A549 treated with AZD9567 at 1 μM for 4 hours (cell line): ENCODE results near the gene RNF208. TPM values are rescaled to one million over a fixed set of nuclear protein-coding genes. Genes with fewer than 3 reads are reported as not detected.

Experiments
- total RNA-seq: library from RNA; stranded (reverse); fragments of 200-300 nt; extraction: Qiagen RNA extraction; gene quantifications from 5 replicates; pipeline ENCODE4 v1.2.3, GENCODE V29; 2022; ENCODE audit not compliant: insufficient read depth

Gene RNF208
- 1.7 to 2.3 TPM (median 1.8 TPM) in 4 of 5 replicates, not detected in the other for total RNA-seq

GRCh38 chr9:137222190-137223077 lies at the start of gene RNF208:
Gene RNF208, minus strand, starts transcription at chr9:137222240. Its CDS starts 1,028 bp downstream, at chr9:137221212.

DNA sequence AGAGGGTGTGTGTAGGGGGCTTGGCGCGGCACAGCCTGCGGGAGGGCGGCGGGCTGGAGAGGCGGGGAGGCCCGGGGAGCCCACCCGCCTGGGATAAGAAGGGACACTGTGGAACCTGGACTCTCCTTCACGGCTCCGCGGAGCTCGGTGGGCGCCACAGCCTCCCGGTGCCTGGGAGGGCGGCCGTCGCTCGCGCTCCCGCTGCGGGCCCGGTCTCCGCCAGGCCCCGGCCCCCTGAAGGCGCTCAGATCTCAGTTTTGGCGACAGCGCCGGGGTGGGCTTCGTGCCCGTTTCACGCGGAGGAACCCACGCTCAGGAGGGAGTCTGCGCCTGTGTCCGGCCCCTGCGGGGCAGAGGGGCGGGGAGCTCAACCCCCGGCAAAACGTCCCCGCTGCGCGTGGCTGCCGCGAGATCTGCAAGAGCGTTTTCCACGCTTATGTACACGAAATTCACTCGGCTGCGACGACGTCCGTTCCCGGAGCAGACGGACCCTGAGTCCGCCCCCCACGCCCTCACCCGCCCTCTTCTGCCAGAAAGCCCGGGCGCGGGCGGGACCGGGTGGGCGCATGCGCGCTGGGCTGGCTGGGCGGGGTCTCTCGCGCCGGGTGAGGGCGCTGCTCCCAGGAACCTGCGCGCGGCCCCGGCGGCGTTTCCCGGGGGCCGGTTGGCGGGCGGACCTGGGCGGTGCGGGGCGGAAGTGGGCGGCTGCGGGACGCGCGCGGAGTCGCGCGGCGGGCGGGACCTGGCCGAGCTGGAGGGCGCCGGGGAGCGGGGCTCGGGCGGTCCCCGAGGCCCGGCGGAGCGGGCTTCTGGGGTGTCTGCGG lies 32.8 kb upstream of the RNF208 start, which contains the start of gene NELFB:
Gene NELFB (plus strand): TSS at position 704 of the 824 bp plus-strand sequence.

GRCh38 chr9:137251194-137251461 lies 29.1 kb upstream of the RNF208 start, which contains the start of gene STPG3:
Gene STPG3, plus strand, starts transcription at chr9:137251286. Its CDS starts 1 bp downstream, at chr9:137251287.

DNA sequence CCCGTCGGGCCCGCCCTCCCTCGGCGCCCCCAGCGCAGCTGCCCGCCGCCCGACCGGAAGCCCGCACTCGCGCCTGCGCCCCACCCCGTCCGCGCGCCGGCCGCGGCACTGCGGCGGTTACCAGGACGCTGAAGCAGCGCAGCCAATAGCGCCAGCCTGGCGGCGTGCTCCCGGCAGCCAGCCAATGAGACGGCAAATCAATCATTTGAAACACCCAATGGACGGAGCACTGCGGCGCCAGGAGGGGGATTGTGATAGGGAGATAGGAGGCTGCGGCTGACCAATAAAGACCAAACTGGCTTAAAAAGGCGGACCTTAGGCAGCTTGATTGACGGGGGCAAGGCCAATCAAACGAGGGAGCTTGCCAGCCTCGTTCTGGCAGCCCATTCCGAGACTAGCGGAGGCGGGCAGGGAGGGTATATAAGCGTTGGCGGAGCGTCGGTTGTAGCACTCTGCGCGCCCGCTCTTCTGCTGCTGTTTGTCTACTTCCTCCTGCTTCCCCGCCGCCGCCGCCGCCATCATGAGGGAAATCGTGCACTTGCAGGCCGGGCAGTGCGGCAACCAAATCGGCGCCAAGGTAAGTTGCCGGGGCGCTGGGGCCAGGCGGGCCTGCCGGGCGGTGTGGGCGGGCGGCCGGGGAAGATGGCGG lies 18.9 kb upstream of the RNF208 start, which contains the start of gene TUBB4B:
Gene TUBB4B (plus strand): TSS at position 447 of the 649 bp plus-strand sequence. CDS start 74 bp downstream, at position 521.

GRCh38 chr9:137230705-137231371 lies 8.8 kb upstream of the RNF208 start, which contains the start of gene SLC34A3:
Gene SLC34A3, plus strand, starts transcription at chr9:137230901. Its CDS starts 802 bp downstream, at chr9:137231703.

GRCh38 chr9:137227054-137227852 lies 5.2 kb upstream of the RNF208 start, which contains the start of gene RNF224:
Gene RNF224, plus strand, starts transcription at chr9:137227502. Its CDS starts 834 bp downstream, at chr9:137228336.

GRCh38 chr9:137224830-137225694 lies 3.0 kb upstream of the RNF208 start, which contains the start of gene CYSRT1:
Gene CYSRT1, plus strand, starts transcription at chr9:137225174. Its CDS starts 448 bp downstream, at chr9:137225622.

DNA sequence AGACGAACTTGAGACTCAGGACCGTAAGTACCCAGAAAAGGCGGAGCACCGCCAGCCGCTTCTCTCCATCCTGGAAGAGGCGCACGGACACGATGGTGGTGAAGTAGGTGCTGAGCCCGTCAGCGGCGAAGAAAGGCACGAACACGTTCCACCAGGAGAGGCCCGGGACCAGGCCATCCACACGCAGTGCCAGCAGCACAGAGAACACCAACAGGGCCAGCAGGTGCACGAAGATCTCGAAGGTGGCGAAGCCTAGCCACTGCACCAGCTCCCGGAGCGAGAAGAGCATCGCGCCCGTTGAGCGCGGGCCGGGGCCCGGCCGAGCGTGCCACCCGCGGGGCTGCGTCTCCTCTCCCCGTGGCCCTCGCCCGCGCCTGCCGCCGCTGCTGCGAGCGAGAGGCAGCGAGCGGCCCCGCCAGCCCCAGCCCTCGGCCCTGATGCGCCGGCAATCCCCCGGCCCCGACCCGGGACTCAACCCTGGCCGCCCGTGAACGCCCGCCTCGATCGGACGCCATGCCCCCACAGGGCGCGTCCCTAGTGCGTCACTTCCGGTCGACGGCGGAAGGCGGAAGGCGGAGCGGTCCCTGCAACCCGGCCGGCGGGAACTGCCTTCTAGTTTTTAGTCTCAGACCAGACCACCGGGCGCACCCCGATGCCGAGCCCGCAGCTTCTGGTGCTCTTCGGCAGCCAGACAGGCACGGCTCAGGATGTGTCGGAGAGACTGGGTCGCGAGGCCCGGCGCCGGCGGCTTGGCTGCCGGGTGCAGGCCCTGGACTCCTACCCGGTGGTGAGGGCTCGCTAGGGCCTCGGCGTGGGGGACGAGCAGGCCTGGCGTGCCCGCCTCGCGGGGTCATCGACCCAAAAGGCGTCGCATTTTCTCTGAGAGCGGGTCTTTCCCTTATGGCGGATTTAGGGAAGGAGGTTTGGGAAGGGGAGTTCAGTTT lies 16.6 kb downstream of the RNF208 start, which contains the start of the genes NDOR1 and TMEM203:
Gene NDOR1 (plus strand): TSS at position 575 of the 944 bp plus-strand sequence. CDS start 78 bp downstream, at position 653.
Gene TMEM203 (minus strand): TSS at position 523 of the 944 bp plus-strand sequence. CDS start 234 bp downstream, at position 289.

GRCh38 chr9:137200311-137201204 lies 21.5 kb downstream of the RNF208 start, which contains the start of gene TPRN:
Gene TPRN, minus strand, starts transcription at chr9:137200741. Its CDS starts 30 bp downstream, at chr9:137200711.

GRCh38 chr9:137188490-137189296 lies 33.3 kb downstream of the RNF208 start, which contains the start of the genes ANAPC2 and SSNA1:
Gene ANAPC2, minus strand, starts transcription at chr9:137188560. Its CDS starts 28 bp downstream, at chr9:137188532.
Gene SSNA1, plus strand, starts transcription at chr9:137188676. Its CDS starts 51 bp downstream, at chr9:137188727.

Other genes starting within 250 kb of the RNF208 start
- 0.14 to 0.73 TPM (median 0.66 TPM) in 4 of 5 replicates, not detected in the other for gene PTGDS, start 244.7 kb downstream of the RNF208 start, total RNA-seq
- 0.02 to 0.14 TPM (median 0.10 TPM) in 4 of 5 replicates, not detected in the other for gene LCNL1, start 239.2 kb downstream of the RNF208 start, total RNA-seq
- 24.8 to 86.1 TPM (median 80.8 TPM) in 5 replicates for gene PAXX, start 229.8 kb downstream of the RNF208 start, total RNA-seq
- 4.0 to 4.9 TPM (median 4.4 TPM) in 4 of 5 replicates, not detected in the other for gene CLIC3, start 225.7 kb downstream of the RNF208 start, total RNA-seq
- 20.0 to 29.5 TPM (median 27.5 TPM) in 5 replicates for gene ABCA2, start 194.0 kb downstream of the RNF208 start, total RNA-seq
- 0.03 to 0.09 TPM (median 0.03 TPM) in 4 of 5 replicates, not detected in the other for gene FUT7, start 190.2 kb downstream of the RNF208 start, total RNA-seq
- 49.4 to 88.3 TPM (median 87.7 TPM) in 5 replicates for gene NPDC1, start 176.1 kb downstream of the RNF208 start, total RNA-seq
- 1.4 to 3.0 TPM (median 2.6 TPM) in 5 replicates for gene ENTPD2, start 168.2 kb downstream of the RNF208 start, total RNA-seq
- gene SAPCD2, start 151.7 kb downstream of the RNF208 start, total RNA-seq = 14.9 to 28.4 TPM (median 24.6 TPM) in 5 replicates
- 9.8 to 16.4 TPM (median 11.7 TPM) in 5 replicates for gene UAP1L1, start 144.7 kb downstream of the RNF208 start, total RNA-seq
- gene MAN1B1, start 135.3 kb downstream of the RNF208 start, total RNA-seq = 40.8 to 56.5 TPM (median 52.7 TPM) in 5 replicates
- gene DPP7, start 107.5 kb downstream of the RNF208 start, total RNA-seq = 65.1 to 122 TPM (median 115 TPM) in 5 replicates
- 0.19 to 0.95 TPM (median 0.29 TPM) in 4 of 5 replicates, not detected in the other for gene GRIN1, start 83.1 kb downstream of the RNF208 start, total RNA-seq
- 0.99 to 1.8 TPM (median 1.3 TPM) in 4 of 5 replicates, not detected in the other for gene LRRC26, start 52.2 kb downstream of the RNF208 start, total RNA-seq
- gene TMEM210, start 50.2 kb downstream of the RNF208 start, total RNA-seq = not detected in 5 replicates
- gene ANAPC2, start 33.7 kb downstream of the RNF208 start, total RNA-seq = 23.3 to 39.2 TPM (median 38.3 TPM) in 5 replicates
- gene SSNA1, start 33.6 kb downstream of the RNF208 start, total RNA-seq = 119 to 158 TPM (median 150 TPM) in 5 replicates
- 9.3 to 14.1 TPM (median 12.9 TPM) in 5 replicates for gene TPRN, start 21.5 kb downstream of the RNF208 start, total RNA-seq
- 32.0 to 48.4 TPM (median 46.4 TPM) in 5 replicates for gene TMEM203, start 16.6 kb downstream of the RNF208 start, total RNA-seq
- 10.9 to 20.2 TPM (median 20.0 TPM) in 5 replicates for gene NDOR1, start 16.5 kb downstream of the RNF208 start, total RNA-seq
- gene CYSRT1, start 2.9 kb upstream of the RNF208 start, total RNA-seq = 1.7 to 4.2 TPM (median 3.2 TPM) in 5 replicates
- gene RNF224, start 5.3 kb upstream of the RNF208 start, total RNA-seq = 0.17 to 0.29 TPM (median 0.22 TPM) in 4 of 5 replicates, not detected in the other
- 0.06 to 0.14 TPM (median 0.10 TPM) in 4 of 5 replicates, not detected in the other for gene SLC34A3, start 8.7 kb upstream of the RNF208 start, total RNA-seq
- 802 to 950 TPM (median 862 TPM) in 5 replicates for gene TUBB4B, start 19.0 kb upstream of the RNF208 start, total RNA-seq
- not detected in 5 replicates for gene STPG3, start 29.0 kb upstream of the RNF208 start, total RNA-seq
- 48.5 to 62.6 TPM (median 57.4 TPM) in 5 replicates for gene NELFB, start 33.1 kb upstream of the RNF208 start, total RNA-seq
- gene TOR4A, start 55.5 kb upstream of the RNF208 start, total RNA-seq = 15.9 to 26.2 TPM (median 25.4 TPM) in 5 replicates
- gene NRARP, start 80.0 kb upstream of the RNF208 start, total RNA-seq = 3.9 to 6.3 TPM (median 4.6 TPM) in 5 replicates
- 5.9 to 7.2 TPM (median 6.7 TPM) in 5 replicates for gene EXD3, start 200.9 kb upstream of the RNF208 start, total RNA-seq
- 1.3 to 2.0 TPM (median 1.9 TPM) in 4 of 5 replicates, not detected in the other for gene NOXA1, start 201.2 kb upstream of the RNF208 start, total RNA-seq
- gene ENTPD8, start 219.1 kb upstream of the RNF208 start, total RNA-seq = 0.19 to 0.28 TPM (median 0.25 TPM) in 4 of 5 replicates, not detected in the other
- gene NSMF, start 237.1 kb upstream of the RNF208 start, total RNA-seq = 35.0 to 48.0 TPM (median 47.3 TPM) in 5 replicates